Hepatocyte (in vitro differentiated cells): Measurements from ENCODE around the gene DTD1. TPM values are rescaled to one million over a fixed set of nuclear protein-coding genes. Genes with fewer than 3 reads are reported as not detected.

ENCODE experiments used
- DNase-seq: peaks from one replicate; pipeline ENCODE4 v3.0.0-alpha.2; 2016; ENCODE audit warnings: low spot score
- H2AFZ ChIP-seq: fragments of 200-600 bp; sonication (generic); 2 replicates; pipeline ENCODE4 v1.6.0; 2016; ENCODE audit warnings: antibody characterized with exemption, mild to moderate bottlenecking
- H3K27ac ChIP-seq: fragments of 200-600 bp; sonication (generic); 2 replicates; pipeline ENCODE4 v1.5.1; 2016; ENCODE audit warnings: mild to moderate bottlenecking
- H3K27me3 ChIP-seq: fragments of 200-600 bp; sonication (generic); 2 replicates; pipeline ENCODE4 v1.6.1; 2016
- H3K36me3 ChIP-seq: fragments of 200-600 bp; sonication (generic); replicated peaks from 2 replicates; pipeline ENCODE4 v1.5.1; 2016; ENCODE audit warnings: low read depth; ENCODE audit not compliant: insufficient read depth
- H3K4me1 ChIP-seq: fragments of 200-600 bp; sonication (generic); 2 replicates; pipeline ENCODE4 v1.5.1; 2016; ENCODE audit warnings: mild to moderate bottlenecking, moderate library complexity; ENCODE audit not compliant: insufficient read depth
- H3K4me2 ChIP-seq: fragments of 200-600 bp; sonication (generic); 2 replicates; pipeline ENCODE4 v1.6.0; 2016
- H3K4me3 ChIP-seq: fragments of 200-600 bp; sonication (generic); 2 replicates; pipeline ENCODE4 v1.5.1; 2016; ENCODE audit warnings: mild to moderate bottlenecking
- H3K79me2 ChIP-seq: fragments of 200-600 bp; sonication (generic); 2 replicates; pipeline ENCODE4 v1.6.0; 2017; ENCODE audit warnings: mild to moderate bottlenecking
- H3K9me2 ChIP-seq: fragments of 200-600 bp; sonication (generic); replicated peaks from 2 replicates; pipeline ENCODE4 v1.6.0; 2017; ENCODE audit warnings: mild to moderate bottlenecking; ENCODE audit not compliant: insufficient read depth
- H3K9me3 ChIP-seq: fragments of 200-600 bp; sonication (generic); 2 replicates; pipeline ENCODE4 v1.5.1; 2016; ENCODE audit warnings: low read depth, mild to moderate bottlenecking
- H4K20me1 ChIP-seq: fragments of 200-600 bp; sonication (generic); 2 replicates; pipeline ENCODE4 v1.6.0; 2016; ENCODE audit warnings: mild to moderate bottlenecking; ENCODE audit not compliant: insufficient read depth, poor library complexity, severe bottlenecking
- CTCF ChIP-seq: fragments of 200-600 bp; sonication (generic); IDR thresholded peaks from 2 replicates; pipeline ENCODE4 v1.5.1; 2016; ENCODE audit warnings: antibody characterized with exemption, mild to moderate bottlenecking; ENCODE audit not compliant: poor library complexity
- EZH2 ChIP-seq: fragments of 200-600 bp; sonication (generic); IDR thresholded peaks from 2 replicates; pipeline ENCODE4 v1.6.1; 2016; ENCODE audit warnings: antibody characterized with exemption, mild to moderate bottlenecking, borderline replicate concordance
- EZH2phosphoT487 ChIP-seq: fragments of 200-600 bp; sonication (generic); IDR thresholded peaks from one replicate; pipeline ENCODE4 v1.6.1; 2018; ENCODE audit warnings: antibody characterized with exemption, mild to moderate bottlenecking, low read depth, moderate library complexity; ENCODE audit not compliant: unreplicated experiment, severe bottlenecking
- WGBS: methylation state at CpG from one replicate; pipeline ENCODE4 v1.1.6; 2016; ENCODE audit warnings: low lambda C conversion rate; ENCODE audit errors: missing lambda C conversion rate; 5-methylcytosine and 5-hydroxymethylcytosine counted together
- polyA plus RNA-seq: library from polyadenylated mRNA; unstranded; fragments of >200 nt; fragmentation: Nextera tagmentation; extraction: Ambion mirVana; gene quantifications from 2 replicates; pipeline ENCODE4 v1.2.1, GENCODE V29; 2016
- total RNA-seq: library from RNA; depleted of rRNA; stranded (reverse); fragments of >200 nt; gene quantifications from 2 replicates; pipeline ENCODE4 v1.2.3, GENCODE V29; 2014

The DTD1 gene
- total and polyA plus RNA-seq, 2 experiments from 2014 or later, result 30.1 to 40.1 TPM

GRCh38 chr20:18553746-18554145, 34.1 kb upstream of the DTD1 start:
- Histone ChIP-seq H3K4me2 (no peak overlapping the region), H3K9me3 (no peaks in the 10 kb centered on the region), H3K36me3 (no peaks in the 10 kb centered on the region), H3K9me2 (no peaks in the 10 kb centered on the region), H2AFZ (no peak overlapping the region), H4K20me1 (no peaks in the 10 kb centered on the region), H3K27ac (no peak overlapping the region), H3K4me1 (no peaks in the 10 kb centered on the region), H3K79me2 (no peaks in the 10 kb centered on the region), H3K27me3 (no peaks in the 10 kb centered on the region), H3K4me3 (no peak overlapping the region)
- TF ChIP-seq EZH2, result no peak
- no peak for TF ChIP-seq CTCF
- no peak for TF ChIP-seq EZH2phosphoT487
- WGBS, result 94% methylated on average over 8 of the region's 8 CpGs
- DNase-seq, result no peak

GRCh38 chr20:18566892-18567738, 20.7 kb upstream of the DTD1 start, which contains the start of gene SMIM26:
SMIM26 (plus strand) TSS chr20:18567432; CDS start chr20:18567479, 47 bp downstream.
- under 1% methylated on average over 51 of the region's 51 CpGs for WGBS
- Histone ChIP-seq H3K9me3 (no peaks in the 10 kb centered on the region), H2AFZ (peak within 1 kb of the TSS; percentile 97), H3K4me2 (peak within 1 kb of the TSS; percentile 83), H3K4me1 (peaks cover 5% of the 10 kb centered on the region), H3K79me2 (peaks cover 33% of the 10 kb centered on the region), H3K4me3 (peak within 1 kb of the TSS; percentile 67), H3K27ac (peak within 1 kb of the TSS; percentile 89), H3K36me3 (no peaks in the 10 kb centered on the region), H3K9me2 (no peaks in the 10 kb centered on the region), H4K20me1 (no peaks in the 10 kb centered on the region), H3K27me3 (no peaks in the 10 kb centered on the region)
- DNase-seq, result peak; percentile 95
- no peak for TF ChIP-seq EZH2

- H3K27ac ChIP-seq, result peak overlapping the region; percentile 89
- peak overlapping the region; percentile 74 for H2AFZ ChIP-seq
- no peaks in the 10 kb centered on the region for H3K36me3 ChIP-seq
- peaks cover 5% of the 10 kb centered on the region for H3K4me1 ChIP-seq
- H3K4me2 ChIP-seq, result peak overlapping the region; percentile 83
- H3K4me3 ChIP-seq, result peak overlapping the region; percentile 67
- TF ChIP-seq CTCF (no peak), EZH2phosphoT487 (no peak), EZH2 (no peak)
- 11% methylated on average over 6 of the region's 6 CpGs for WGBS
- H3K79me2 ChIP-seq, result peaks cover 33% of the 10 kb centered on the region
- H3K27me3 ChIP-seq, result no peaks in the 10 kb centered on the region
- H4K20me1 ChIP-seq, result no peaks in the 10 kb centered on the region
- no peaks in the 10 kb centered on the region for H3K9me2 ChIP-seq
- DNase-seq, result no peak
- H3K9me3 ChIP-seq, result no peaks in the 10 kb centered on the region
Observed at GRCh38 chr20:18567739-18568091, 20.1 kb upstream of the DTD1 start.

- no peak overlapping the region for H3K4me2 ChIP-seq
- no peak for DNase-seq
- H4K20me1 ChIP-seq, result no peaks in the 10 kb centered on the region
- TF ChIP-seq EZH2 (no peak), CTCF (no peak), EZH2phosphoT487 (no peak)
- H3K27me3 ChIP-seq, result no peaks in the 10 kb centered on the region
- 94% methylated on average over 2 of the region's 2 CpGs for WGBS
- H3K79me2 ChIP-seq, result peaks cover 33% of the 10 kb centered on the region
- H3K9me3 ChIP-seq, result no peaks in the 10 kb centered on the region
- H3K36me3 ChIP-seq, result no peaks in the 10 kb centered on the region
- H3K4me1 ChIP-seq, result peaks cover 5% of the 10 kb centered on the region
- H3K4me3 ChIP-seq, result no peak overlapping the region
- H3K27ac ChIP-seq, result no peak overlapping the region
- no peaks in the 10 kb centered on the region for H3K9me2 ChIP-seq
- no peak overlapping the region for H2AFZ ChIP-seq
Observed at GRCh38 chr20:18571009-18571408, 16.8 kb upstream of the DTD1 start.
